HG03565 (cell line): Measurements from ENCODE around the gene CALCB.

ENCODE experiments used
- ATAC-seq: cut with Tn5 transposase; IDR thresholded peaks from one replicate; pipeline ENCODE4 v1.9.1; 2021; ENCODE audit warnings: mild to moderate bottlenecking, moderate library complexity; ENCODE audit not compliant: unreplicated experiment

CALCB gene

DNA sequence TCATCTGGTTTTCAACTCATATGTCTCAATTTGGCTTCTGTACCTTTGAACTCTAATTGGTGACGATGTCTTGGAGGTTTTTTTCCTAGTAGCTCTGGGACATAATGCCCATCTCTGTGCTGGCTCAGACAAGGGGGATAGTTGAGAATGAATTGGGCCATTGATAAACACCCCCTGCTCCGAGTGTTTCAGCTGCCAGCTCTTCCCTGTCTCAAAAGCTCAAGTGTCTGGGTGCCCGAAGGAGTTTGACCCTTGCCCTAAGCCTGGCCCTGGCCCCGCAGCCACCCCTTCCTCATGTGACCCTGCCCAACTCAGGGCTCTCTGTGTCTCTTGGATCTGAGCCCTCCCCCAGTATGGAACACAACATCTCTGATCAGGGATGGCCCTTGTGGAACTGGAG lies 44.4 kb downstream of the CALCB start:
- ATAC-seq: no peak

DNA sequence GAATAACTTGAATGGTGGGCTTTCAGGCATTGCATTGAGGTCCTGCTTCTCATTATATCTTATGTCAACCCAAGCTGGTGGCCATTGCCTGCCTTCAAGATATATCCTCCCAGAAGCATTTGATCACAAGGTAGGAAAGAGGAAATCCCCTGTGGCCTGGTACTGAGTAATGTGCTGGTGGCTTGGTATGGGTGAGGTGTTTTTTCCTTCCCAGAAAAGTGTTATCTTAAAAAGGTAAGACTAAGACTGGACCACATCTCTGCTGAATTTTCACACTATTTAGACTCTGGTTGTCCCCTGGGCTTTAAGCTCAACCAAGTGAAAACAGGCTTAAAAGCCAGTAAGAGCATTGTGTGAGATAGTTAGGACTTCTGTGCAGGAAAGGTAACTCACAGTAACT lies 45.0 kb downstream of the CALCB start:
- peak; percentile 42 for ATAC-seq

DNA sequence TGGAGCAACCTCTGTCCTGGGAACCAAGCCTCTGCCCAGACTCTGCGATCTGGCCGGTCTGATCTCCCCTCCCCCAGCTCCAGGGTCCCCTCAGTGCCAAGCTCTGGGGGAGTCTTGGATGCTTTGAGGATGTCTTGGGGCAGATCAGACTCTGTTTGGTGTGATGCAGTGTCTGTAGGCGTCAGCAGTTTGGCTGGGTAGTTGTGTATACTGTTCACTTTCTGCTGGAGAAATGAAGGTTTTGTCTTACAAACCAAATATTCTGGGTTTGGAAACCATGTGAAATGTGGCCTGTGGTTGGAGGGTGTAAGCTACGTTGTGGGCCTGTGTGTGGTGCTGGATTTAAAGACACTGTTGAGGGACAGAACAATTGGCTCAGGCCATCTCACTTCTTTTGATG lies 46.0 kb downstream of the CALCB start:
- no peak for ATAC-seq

DNA sequence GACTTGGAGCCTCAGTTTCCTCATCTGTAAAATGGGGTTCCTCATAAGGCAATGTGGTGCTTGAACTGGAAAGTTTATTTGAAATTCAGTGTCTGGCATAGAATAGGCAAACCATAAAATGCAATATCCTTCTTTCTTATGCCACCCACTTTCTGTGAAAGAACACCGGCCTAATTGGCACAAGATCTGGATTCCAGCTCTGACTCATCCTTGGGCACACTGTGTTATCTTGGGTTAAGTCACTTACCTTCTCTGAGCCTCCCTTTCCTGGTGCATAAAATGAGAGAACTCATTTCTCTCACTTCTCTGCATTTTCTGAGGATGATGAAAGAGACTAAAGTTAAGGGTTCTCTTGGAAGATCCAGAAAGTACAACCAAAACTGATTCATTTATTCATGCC lies 46.4 kb downstream of the CALCB start:
- no peak for ATAC-seq

DNA sequence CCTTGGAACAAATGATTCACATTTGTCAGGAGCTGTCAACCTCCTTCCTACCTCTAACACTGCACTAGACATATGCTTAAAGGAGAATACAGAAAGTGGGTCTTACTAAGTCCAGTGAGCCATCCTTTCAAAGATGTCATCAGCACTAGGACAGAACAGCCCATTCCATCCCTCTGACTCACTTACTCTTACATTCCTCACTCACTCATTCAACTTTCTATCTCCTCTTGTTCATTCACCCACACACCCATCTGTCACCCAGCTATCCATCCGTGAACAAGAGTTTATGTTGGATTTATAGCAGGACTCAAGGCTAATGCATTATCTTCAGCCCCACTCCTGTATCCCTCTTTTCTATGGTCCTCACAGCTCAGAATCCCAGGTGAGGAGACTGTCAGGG lies 50.5 kb downstream of the CALCB start:
- ATAC-seq: no peak

DNA sequence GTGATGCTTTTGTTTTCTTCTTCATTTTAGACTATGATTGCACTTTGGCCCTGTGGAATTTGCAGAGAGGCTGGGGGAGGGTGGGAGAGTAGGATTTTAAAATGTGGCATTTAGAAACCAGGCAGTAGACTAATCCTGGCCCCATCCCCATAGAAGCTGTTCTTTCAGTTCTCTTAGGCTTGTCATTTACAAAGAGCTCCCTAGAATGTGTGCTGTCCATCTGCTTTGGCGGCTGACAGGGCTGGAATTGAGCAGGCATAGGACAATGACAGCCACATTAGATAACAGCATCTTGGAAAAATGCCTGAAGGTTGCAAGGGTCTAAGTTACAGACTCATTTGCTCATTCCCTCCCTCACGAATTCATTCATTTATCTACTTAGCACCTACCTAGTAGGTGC lies 51.1 kb downstream of the CALCB start:
- no peak for ATAC-seq

DNA sequence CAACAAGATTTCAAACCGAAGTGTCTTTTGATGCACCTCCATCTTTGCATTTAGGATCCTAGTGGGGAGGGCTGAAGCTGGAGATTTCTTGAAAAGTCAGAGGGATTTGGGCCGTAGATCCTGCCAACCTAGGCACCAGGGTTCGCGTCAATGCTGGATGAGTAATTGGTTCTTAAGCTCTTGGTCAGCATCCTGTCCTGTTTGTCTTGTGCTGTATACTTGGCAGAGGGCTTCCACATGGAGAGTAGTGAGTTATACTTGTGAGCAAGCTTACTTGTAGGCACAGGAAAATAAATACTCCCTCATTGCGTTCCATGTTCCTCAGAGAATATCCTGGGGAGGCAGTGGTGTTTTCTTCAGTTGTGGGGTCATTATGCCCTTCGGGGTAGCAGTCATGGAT lies 53.9 kb downstream of the CALCB start:
- no peak for ATAC-seq
